HG03066 (cell line): Measurements from ENCODE around the gene AEN.

Experiments
- ATAC-seq: cut with Tn5 transposase; IDR thresholded peaks from one replicate; pipeline ENCODE4 v1.9.1; 2021; ENCODE audit warnings: low read depth; ENCODE audit not compliant: unreplicated experiment

AEN gene

DNA sequence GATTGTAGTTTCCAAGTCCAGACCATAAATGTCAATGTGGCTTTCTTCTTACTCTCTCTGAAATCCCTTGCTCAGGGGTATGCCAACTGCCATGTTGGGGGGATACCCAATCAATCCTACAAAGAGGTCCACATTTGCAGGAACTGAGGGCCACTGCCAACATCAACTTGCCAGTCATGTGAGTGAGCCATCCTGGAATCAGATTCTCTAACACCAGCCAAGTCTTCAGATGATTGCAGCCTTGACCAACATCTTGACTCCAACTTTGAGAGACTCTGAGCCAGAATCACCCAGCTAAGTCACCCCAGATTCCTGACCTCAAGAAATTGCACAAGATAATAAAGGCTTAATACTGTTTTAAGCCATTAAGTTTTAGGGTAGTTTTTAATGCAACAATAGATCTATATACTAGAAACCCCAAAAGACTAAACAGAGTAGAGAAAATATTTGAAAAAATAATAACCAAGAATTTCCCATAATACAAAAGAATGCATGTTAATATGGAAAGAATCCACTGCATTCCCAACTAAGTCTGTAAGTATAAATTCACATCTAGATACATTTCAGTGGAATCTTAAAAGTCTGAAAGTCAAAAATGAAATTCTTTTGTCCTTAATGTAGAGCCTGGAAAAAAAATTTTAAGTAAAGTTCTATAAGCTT lies 40.0 kb downstream of the AEN start:
- ATAC-seq = no peak

DNA sequence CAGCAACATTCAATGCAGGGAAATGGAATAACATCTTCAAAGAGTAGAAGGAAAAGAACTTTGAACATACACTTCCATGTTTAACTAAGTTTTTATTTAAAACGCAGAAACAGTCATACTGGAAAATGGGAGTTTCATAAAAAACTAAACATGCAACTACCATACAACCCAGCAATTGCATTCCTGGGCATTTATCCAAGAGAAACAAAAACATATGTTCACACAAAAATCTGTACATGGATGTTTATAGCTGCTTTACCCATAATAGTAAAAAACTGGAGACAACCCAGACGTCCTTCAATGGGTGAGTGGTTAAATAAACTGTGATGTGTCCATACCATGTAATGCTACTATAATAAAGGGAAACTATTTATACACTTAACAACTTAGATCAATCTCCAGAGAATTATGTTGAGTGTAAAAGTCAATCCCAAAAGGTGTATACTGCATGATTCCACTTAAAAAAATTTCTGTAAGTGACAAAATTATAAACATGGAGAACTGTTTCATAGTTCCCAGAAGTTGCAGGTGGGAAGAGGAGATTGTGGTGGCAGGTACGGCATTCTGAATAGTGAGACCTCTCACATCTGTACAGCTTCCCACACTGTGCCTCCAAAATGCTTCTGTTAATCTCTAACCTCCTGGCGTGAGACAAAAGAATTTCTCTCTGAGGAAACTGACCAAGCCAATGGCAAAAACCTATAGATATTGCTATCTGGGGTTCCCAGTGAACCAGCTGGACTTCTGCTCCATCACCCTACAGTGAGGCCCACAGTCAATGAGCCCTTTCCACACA lies 40.8 kb downstream of the AEN start:
- ATAC-seq = no peak

DNA sequence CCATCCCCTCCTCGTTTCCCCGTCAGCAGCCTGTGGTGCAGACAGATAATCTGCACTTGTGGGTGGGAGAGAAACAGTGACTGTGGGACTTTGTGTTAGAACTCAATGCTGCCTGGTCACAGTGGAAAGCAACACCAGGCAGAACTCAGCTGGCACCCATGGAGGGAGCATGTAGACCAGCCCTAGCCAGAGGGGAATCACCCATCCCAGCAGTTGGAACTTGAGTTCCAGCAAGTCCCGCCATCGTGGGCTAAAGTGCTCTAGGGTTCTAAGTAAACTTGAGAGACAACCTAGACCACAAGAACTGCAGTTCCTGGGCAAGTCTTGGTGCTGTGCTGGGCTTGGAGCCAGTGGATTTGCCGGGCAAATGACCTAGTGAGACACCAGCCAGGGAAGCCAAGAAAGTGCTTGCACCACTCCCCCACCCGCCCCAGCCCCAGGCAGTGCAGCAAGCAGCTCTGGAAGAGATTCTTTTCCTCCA lies 42.0 kb downstream of the AEN start:
- no peak for ATAC-seq

DNA sequence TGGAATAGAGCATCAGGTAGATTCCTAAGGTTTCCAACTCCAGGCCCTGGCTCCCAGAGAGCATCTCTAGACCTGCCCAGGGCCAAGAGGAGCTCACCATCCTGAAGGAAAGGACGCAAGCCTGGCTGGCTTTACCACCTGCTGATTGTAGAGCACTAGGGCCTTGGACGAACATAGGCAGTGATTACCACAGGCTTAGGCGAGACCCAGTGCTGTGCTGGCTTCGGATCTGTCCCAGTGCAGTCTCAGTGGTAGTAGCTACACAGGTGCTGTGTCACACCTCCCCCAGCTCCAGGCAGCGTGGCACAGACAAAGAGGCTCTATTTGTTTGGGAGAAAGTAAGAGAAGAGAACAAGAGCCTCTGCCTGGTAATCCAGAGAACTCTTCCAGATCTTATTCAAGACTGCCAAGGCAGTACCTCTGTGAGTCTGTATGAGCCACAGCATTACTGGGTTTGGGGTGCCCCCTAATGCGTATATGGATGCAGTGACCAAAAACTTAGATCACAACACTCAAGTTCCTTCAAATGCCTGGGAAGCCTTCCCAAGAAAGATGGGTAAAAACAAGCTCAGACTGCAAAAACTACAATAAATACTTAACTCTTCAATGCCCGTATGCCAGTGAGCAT lies 43.1 kb downstream of the AEN start:
- no peak for ATAC-seq

GRCh38 chr15:88674661-88675060 lies 53.5 kb downstream of the AEN start:
- no peak for ATAC-seq

DNA sequence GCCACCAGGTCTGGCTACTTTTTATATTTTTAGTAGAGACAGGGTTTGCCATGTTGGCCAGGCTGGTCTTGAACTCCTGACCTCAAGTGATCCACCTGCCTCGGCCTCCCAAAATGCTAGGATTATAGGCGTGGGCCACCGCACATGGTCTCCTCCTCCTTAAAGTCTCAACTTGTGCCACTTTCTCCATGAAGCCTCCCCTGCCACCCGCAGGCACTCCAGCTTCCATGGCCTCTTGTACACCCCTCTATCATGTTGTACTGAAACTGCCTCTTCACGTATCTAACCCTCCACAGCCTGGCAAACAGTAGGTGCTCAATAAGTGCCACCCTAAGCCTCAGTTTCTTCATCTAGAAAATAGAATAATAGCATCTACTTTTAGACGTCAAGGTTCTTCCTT lies 57.6 kb downstream of the AEN start:
- no peak for ATAC-seq

- no peak for ATAC-seq
Observed at GRCh38 chr15:88680241-88681001, 59.3 kb downstream of the AEN start.

- no peak for ATAC-seq
Observed at GRCh38 chr15:88681610-88682221, 60.6 kb downstream of the AEN start.
